Measurements from ENCODE around the gene RNF14. TPM values are rescaled to one million over a fixed set of nuclear protein-coding genes. Genes with fewer than 3 reads are reported as not detected.

RNF14 gene
- total and polyA plus RNA-seq, 2 experiments from 2014 or later = 48.2 to 53.0 TPM

DNA sequence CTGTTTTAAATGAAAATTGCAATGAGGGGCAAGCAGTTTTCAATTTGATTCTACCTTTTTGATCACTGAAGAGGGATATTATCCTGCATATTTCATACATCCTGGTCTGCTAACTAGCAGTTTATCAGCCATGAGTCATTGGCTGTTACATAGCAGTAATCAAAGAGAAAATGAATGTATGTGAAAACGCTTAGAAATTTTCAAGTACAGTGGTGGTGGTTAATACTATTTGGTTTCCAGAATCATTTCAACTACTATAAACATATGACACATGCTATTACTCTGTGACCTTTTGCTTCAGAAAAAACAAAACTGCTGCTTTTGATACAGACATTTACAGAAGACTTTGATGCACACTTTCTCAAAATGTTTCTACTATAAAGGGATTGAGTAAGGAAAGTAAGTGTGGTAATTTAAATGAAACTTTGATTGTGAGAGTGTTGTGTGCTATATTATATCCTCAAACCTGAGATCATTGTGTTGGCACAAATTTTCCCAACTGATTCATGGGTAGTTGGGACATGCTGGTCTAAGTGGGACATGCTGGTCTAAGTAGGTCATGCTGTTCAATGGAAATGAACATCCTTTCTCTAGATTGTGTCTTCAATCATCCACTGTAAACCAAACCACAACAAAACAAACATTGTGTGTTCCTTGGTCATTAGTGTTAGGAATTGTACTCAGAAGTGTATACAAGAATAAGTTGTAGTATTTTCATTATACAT, 5.1 kb downstream of the RNF14 start:
- Histone ChIP-seq H3K9me3 (ENCODE audit: low read depth) (no peaks in the 10 kb centered on the region), H3K27ac (no peak overlapping the region), H3K27me3 (no peaks in the 10 kb centered on the region), H3K79me2 (peaks cover 58% of the 10 kb centered on the region), H3K9me2 (replicated peaks; ENCODE audit: insufficient read depth) (no peaks in the 10 kb centered on the region), H3K4me3 (no peak overlapping the region), H3K4me1 (ENCODE audit: insufficient read depth) (peaks cover 6% of the 10 kb centered on the region), H2AFZ (no peak overlapping the region), H3K36me3 (replicated peaks; ENCODE audit: insufficient read depth, low read depth) (no peaks in the 10 kb centered on the region), H3K4me2 (no peak overlapping the region), H4K20me1 (ENCODE audit: insufficient read depth, poor library complexity, severe bottlenecking) (peaks cover 8% of the 10 kb centered on the region)
- 84% methylated on average over 1 of the region's 1 CpG for WGBS (ENCODE audit: low lambda C conversion rate, missing lambda C conversion rate)
- TF ChIP-seq EZH2phosphoT487 (IDR thresholded peaks at IDR 0.05; ENCODE audit: low read depth, severe bottlenecking, unreplicated experiment) = no peak
- TF ChIP-seq EZH2 (IDR thresholded peaks at IDR 0.05; ENCODE audit: borderline replicate concordance) = no peak
- TF ChIP-seq, protein P1, sequence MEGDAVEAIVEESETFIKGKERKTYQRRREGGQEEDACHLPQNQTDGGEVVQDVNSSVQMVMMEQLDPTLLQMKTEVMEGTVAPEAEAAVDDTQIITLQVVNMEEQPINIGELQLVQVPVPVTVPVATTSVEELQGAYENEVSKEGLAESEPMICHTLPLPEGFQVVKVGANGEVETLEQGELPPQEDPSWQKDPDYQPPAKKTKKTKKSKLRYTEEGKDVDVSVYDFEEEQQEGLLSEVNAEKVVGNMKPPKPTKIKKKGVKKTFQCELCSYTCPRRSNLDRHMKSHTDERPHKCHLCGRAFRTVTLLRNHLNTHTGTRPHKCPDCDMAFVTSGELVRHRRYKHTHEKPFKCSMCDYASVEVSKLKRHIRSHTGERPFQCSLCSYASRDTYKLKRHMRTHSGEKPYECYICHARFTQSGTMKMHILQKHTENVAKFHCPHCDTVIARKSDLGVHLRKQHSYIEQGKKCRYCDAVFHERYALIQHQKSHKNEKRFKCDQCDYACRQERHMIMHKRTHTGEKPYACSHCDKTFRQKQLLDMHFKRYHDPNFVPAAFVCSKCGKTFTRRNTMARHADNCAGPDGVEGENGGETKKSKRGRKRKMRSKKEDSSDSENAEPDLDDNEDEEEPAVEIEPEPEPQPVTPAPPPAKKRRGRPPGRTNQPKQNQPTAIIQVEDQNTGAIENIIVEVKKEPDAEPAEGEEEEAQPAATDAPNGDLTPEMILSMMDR (IDR thresholded peaks at IDR 0.05; ENCODE audit: poor library complexity) = no peak
- DNase-seq (ENCODE audit: low spot score) = no peak

DNA sequence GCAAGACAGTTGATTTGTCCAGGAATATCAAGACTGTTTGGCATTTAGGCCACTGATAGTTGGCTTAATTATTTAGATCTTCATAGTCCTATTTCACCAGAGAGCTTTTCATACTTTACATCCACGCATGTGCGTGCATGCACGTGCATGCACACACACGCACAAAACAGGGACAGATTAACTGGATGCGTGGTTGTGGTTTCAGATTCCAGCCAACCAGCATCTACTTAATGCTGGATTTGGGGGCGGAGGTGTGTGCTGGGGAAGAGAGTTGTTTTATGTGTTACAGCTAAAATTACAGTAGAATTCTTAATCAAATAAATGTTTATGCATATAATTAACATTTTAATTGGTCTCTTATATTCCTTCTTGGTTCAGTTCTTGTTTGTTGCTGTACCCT, 7.3 kb downstream of the RNF14 start:
- H3K79me2 ChIP-seq = peaks cover 43% of the 10 kb centered on the region
- H3K4me3 ChIP-seq = no peak overlapping the region
- H2AFZ ChIP-seq = no peak overlapping the region
- TF ChIP-seq EZH2 (IDR thresholded peaks at IDR 0.05; ENCODE audit: borderline replicate concordance) = no peak
- no peak for TF ChIP-seq EZH2phosphoT487 (IDR thresholded peaks at IDR 0.05; ENCODE audit: low read depth, severe bottlenecking, unreplicated experiment)
- TF ChIP-seq, protein P1 (IDR thresholded peaks at IDR 0.05; ENCODE audit: poor library complexity) = no peak
- 96% methylated on average over 6 of the region's 6 CpGs for WGBS (ENCODE audit: low lambda C conversion rate, missing lambda C conversion rate)
- H3K36me3 ChIP-seq (replicated peaks; ENCODE audit: insufficient read depth, low read depth) = no peaks in the 10 kb centered on the region
- no peaks in the 10 kb centered on the region for H3K4me1 ChIP-seq (ENCODE audit: insufficient read depth)
- peaks cover 8% of the 10 kb centered on the region for H4K20me1 ChIP-seq (ENCODE audit: insufficient read depth, poor library complexity, severe bottlenecking)
- H3K4me2 ChIP-seq = no peak overlapping the region
- H3K9me3 ChIP-seq (ENCODE audit: low read depth) = no peaks in the 10 kb centered on the region
- no peaks in the 10 kb centered on the region for H3K9me2 ChIP-seq (replicated peaks; ENCODE audit: insufficient read depth)
- H3K27me3 ChIP-seq = no peaks in the 10 kb centered on the region
- H3K27ac ChIP-seq = no peak overlapping the region
- DNase-seq (ENCODE audit: low spot score) = no peak

DNA sequence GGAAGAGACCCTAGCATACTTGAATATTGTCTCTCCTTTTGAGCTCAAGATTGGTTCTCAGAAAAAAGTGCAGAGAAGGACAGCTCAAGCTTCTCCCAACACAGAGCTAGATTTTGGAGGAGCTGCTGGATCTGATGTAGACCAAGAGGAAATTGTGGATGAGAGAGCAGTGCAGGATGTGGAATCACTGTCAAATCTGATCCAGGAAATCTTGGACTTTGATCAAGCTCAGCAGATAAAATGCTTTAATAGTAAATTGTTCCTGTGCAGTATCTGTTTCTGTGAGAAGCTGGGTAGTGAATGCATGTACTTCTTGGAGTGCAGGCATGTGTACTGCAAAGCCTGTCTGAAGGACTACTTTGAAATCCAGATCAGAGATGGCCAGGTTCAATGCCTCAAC, 9.5 kb downstream of the RNF14 start:
- Histone ChIP-seq H3K27me3 (no peaks in the 10 kb centered on the region), H3K9me2 (replicated peaks; ENCODE audit: insufficient read depth) (no peaks in the 10 kb centered on the region), H3K4me2 (no peak overlapping the region), H3K27ac (no peak overlapping the region), H3K79me2 (peaks cover 23% of the 10 kb centered on the region), H3K9me3 (ENCODE audit: low read depth) (no peaks in the 10 kb centered on the region), H3K4me3 (no peak overlapping the region), H4K20me1 (ENCODE audit: insufficient read depth, poor library complexity, severe bottlenecking) (peaks cover 8% of the 10 kb centered on the region), H3K36me3 (replicated peaks; ENCODE audit: insufficient read depth, low read depth) (no peaks in the 10 kb centered on the region), H3K4me1 (ENCODE audit: insufficient read depth) (no peaks in the 10 kb centered on the region), H2AFZ (no peak overlapping the region)
- no peak for DNase-seq (ENCODE audit: low spot score)
- TF ChIP-seq, protein P1 (IDR thresholded peaks at IDR 0.05; ENCODE audit: poor library complexity) = no peak
- no peak for TF ChIP-seq EZH2 (IDR thresholded peaks at IDR 0.05; ENCODE audit: borderline replicate concordance)
- no peak for TF ChIP-seq EZH2phosphoT487 (IDR thresholded peaks at IDR 0.05; ENCODE audit: low read depth, severe bottlenecking, unreplicated experiment)

All from hepatocyte (in vitro differentiated cells).